ENCODE results near the gene VIL1.
A peak's percentile ranks its signal among the peaks of the same experiment; 100 is the strongest.

The VIL1 gene

DNA sequence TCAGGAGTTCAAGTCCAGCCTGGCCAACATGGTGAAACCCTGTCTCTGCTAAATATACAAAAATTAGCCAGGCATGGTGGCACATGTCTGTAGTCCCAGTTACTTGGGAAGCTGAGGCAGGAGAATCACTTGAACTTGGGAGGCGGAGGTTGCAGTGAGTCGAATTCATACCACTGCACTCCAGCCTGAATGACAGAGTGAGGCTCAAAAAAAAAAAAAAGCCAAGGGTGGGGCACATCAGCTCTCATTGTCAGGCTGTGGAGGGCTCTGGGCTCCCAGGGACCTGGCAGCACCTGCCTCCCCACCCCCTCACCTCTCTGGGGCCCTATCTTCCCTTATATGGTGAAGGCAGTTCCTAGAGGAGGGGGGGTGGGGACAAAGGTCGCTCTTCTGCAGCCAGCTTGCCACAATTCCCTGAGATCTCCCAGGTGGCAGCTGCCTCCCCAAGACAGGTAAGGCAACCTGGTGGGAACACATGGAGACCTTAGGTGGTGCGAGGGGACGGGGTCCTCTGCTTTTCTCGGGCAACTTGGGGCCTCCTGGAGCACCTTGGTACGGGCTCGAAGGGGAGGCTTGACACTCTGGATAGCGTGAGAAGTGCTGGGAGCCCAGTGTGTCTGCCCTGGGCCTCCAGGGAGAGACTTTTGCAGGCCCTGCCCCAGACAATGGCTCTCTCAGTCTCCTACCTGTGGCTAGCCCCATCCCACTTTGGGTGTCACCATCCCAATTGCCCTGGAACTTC lies at the start of gene VIL1:
TSS of gene VIL1 (plus strand) at position 407 of the 742 bp plus-strand sequence. CDS start 4,656 bp downstream, outside the sequence.
- DNase-seq (ENCODE audit: low read depth) = no peak
- TF ChIP-seq, protein P1, sequence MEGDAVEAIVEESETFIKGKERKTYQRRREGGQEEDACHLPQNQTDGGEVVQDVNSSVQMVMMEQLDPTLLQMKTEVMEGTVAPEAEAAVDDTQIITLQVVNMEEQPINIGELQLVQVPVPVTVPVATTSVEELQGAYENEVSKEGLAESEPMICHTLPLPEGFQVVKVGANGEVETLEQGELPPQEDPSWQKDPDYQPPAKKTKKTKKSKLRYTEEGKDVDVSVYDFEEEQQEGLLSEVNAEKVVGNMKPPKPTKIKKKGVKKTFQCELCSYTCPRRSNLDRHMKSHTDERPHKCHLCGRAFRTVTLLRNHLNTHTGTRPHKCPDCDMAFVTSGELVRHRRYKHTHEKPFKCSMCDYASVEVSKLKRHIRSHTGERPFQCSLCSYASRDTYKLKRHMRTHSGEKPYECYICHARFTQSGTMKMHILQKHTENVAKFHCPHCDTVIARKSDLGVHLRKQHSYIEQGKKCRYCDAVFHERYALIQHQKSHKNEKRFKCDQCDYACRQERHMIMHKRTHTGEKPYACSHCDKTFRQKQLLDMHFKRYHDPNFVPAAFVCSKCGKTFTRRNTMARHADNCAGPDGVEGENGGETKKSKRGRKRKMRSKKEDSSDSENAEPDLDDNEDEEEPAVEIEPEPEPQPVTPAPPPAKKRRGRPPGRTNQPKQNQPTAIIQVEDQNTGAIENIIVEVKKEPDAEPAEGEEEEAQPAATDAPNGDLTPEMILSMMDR (conservative IDR thresholded peaks at IDR 0.05; ENCODE audit: low read depth, low read length) = no peak
- no peak within 1 kb of the TSS for H3K4me3 ChIP-seq (ENCODE audit: low read length)

DNA sequence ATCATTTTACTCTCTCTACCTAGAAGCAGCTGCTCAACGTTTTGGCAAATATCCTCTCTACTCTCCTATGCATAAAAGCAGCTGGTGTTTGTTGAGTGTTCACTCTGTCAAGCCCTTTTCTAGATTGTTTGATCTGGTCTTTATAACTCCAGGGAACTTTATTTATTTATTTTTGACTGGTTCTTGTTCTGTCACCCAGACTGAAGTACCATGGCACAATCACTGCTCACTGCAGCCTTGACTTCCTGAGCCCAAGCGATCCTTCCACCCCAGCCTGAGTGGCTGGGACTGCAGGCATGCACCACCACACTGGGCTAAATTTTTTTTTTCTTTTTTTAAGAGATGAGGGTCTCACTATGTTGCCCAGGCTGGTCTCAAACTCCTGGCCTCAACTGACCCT lies 49.6 kb upstream of the VIL1 start:
- no peak for DNase-seq (ENCODE audit: low read depth)
- H3K4me3 ChIP-seq (ENCODE audit: low read length) = no peak overlapping the region
- TF ChIP-seq, protein P1 (conservative IDR thresholded peaks at IDR 0.05; ENCODE audit: low read depth, low read length) = no peak

DNA sequence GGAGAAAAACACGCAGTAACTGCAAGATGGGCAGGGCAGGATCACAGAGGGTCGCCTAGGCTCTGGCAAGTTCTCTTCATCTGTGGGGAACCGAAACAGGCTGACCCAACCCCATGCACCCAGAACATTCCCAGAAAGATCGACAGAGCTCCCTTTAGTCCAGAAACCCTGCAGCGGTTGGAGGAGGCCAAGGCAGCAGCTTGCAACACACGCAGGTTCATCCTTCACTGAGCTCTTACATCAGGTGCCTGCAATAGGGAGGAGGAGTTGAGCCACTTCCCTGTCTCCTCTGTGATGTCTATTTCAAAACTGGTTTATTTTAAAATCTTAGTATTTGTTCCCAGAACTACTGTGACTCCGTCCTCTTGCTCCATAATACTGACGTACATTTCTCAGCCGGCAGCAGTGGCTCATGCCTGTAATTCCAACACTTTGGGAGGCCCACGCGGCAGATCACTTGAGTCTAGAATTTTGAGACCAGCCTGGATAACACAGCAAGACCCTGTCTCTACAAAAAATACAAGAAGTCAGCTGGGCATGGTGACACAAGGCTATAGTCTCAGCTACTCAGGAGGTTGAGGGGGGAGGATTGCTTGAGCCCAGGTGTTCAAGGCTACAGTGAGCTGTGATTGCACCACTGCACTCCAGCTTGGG lies 48.4 kb upstream of the VIL1 start:
- no peak overlapping the region for H3K4me3 ChIP-seq (ENCODE audit: low read length)
- no peak for DNase-seq (ENCODE audit: low read depth)
- TF ChIP-seq, protein P1 (conservative IDR thresholded peaks at IDR 0.05; ENCODE audit: low read depth, low read length) = no peak

DNA sequence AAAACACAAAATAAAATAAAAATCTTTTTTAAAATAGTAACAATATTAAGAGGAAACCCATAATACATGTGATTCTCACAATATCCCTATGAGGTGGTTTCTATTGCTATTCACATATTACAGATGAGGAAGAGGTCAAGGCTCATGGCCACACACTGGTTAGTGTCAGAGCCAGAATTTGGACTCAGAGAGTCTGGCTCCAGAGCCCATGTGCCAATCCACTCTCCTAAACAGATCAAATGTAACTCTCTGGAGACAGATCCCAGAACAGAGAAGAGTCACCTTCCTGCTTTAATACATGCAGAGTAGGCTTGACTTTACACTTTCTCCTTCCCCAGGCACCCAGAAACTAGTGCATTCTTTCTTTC lies 47.0 kb upstream of the VIL1 start:
- DNase-seq (ENCODE audit: low read depth) = no peak
- no peak overlapping the region for H3K4me3 ChIP-seq (ENCODE audit: low read length)
- TF ChIP-seq, protein P1 (conservative IDR thresholded peaks at IDR 0.05; ENCODE audit: low read depth, low read length) = no peak

DNA sequence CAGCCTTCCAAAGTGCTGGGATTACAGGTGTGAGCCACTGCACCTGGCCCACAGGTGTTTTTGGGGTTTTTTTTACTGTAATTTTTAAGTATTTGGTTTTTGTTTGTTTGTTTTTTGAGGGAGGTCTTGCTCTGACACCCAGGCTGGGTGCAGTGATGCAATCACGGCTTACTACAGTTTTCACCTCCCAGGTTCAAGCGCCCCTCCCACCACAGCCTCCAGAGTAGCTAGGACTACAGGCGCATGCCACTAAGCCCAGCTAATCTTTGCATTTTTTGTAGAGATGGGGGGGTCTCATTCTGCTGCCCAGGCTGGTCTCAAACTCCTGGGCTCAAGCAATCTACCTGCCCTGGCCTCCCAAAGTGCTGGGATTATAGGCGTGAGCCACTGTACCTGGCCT lies 44.1 kb upstream of the VIL1 start:
- no peak for DNase-seq (ENCODE audit: low read depth)
- TF ChIP-seq, protein P1 (conservative IDR thresholded peaks at IDR 0.05; ENCODE audit: low read depth, low read length) = no peak
- no peak overlapping the region for H3K4me3 ChIP-seq (ENCODE audit: low read length)

DNA sequence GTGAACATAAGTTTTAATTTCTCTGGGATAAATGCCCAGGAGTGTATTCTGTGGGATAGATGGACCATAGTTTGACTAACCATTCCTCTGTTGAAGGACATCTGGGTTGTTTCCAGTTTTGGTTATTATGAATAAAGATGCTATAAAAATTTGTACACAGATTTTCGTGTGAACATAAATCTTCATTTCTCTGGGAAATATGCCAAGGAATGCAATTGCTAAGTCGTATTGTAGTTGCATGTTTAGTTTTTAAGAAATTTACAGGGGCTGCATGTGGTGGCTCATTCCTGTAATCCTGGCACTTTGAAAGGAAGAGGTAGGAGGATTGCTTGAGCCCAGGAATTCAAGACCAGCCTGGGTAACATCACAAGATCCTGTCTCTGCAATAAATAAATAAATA lies 43.7 kb upstream of the VIL1 start:
- peak; percentile 76 for DNase-seq (ENCODE audit: low read depth)
- H3K4me3 ChIP-seq (ENCODE audit: low read length) = no peak overlapping the region
- TF ChIP-seq, protein P1 (conservative IDR thresholded peaks at IDR 0.05; ENCODE audit: low read depth, low read length) = no peak

DNA sequence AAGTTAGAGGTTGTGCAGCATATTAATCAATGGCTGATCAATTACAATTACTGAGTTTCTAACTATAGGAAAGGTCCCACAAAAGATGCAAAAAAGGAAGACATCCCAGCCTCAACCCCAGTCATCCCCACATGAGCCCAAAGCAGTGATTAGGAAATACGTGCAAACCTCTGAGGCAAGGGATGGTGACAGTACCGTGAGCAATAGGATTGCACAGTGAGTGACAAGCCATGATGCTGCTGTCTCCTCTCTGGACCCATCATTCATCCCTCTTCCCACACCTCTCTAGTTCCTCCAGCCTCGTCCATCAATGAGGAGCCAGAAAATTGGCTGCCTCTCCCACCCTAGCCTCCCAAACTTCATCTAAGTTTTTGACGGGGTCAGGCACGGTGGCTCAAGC lies 40.9 kb upstream of the VIL1 start:
- DNase-seq (ENCODE audit: low read depth) = no peak
- no peak overlapping the region for H3K4me3 ChIP-seq (ENCODE audit: low read length)
- TF ChIP-seq, protein P1 (conservative IDR thresholded peaks at IDR 0.05; ENCODE audit: low read depth, low read length) = no peak

Measured in retinal pigment epithelial cell (primary cell).